SU-DHL-6 (cell line): Measurements from ENCODE around the gene BCORL1.

ENCODE experiments used
- CTCF ChIP-seq: fragments of 200-600 bp; sonication (generic); IDR thresholded peaks from one replicate; pipeline ENCODE4 v1.5.1; 2017; ENCODE audit warnings: antibody characterized with exemption, mild to moderate bottlenecking, low read length, moderate library complexity; ENCODE audit not compliant: insufficient read depth, poor library complexity, severe bottlenecking
- EZH2phosphoT487 ChIP-seq: fragments of 200-600 bp; sonication (generic), shearing (Covaris generic); conservative IDR thresholded peaks from 2 replicates; pipeline ENCODE4 v1.6.1; 2018; ENCODE audit warnings: mild to moderate bottlenecking, antibody characterized with exemption, low read length, moderate library complexity, mixed read lengths

GRCh38 chrX:129963729-129964128 is 18.7 kb upstream of the BCORL1 start:
- TF ChIP-seq CTCF: no peak
- no peak for TF ChIP-seq EZH2phosphoT487
